ENCODE data around the gene VWC2.

DNA sequence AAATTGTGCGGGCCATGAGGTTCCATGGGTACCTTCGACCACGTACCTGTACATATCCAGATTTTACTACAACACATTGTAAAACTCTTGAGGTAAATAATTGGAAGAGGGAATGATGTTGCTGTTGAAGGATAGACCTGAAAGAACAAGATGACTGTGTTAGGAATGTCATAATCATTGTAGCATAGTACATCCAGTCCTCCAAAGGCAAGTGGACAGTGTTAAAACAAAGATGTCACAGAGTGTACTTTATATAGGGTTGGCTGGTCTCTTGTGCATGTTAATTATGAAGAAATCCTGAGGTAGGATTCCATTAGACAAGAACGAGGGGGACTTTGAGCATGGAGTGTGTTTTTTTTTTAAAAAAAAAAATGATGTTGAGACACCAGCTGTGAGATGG, 30.4 kb downstream of the VWC2 start:
- TF ChIP-seq POLR2A (IDR thresholded peaks at IDR 0.05), result no peak
- TF ChIP-seq CTCF (IDR thresholded peaks at IDR 0.05), result no peak
